Astrocyte of the cerebellum (primary cell): ENCODE measurements around the gene AOPEP.

ENCODE experiments used
- DNase-seq: peaks from one replicate; pipeline ENCODE4 v3.0.0-alpha.2; 2011; ENCODE audit warnings: low read depth
- H3K4me3 ChIP-seq: 2 replicates; pipeline ENCODE4 v1.5.1; 2011; ENCODE audit warnings: mild to moderate bottlenecking, low read depth, low read length, moderate library complexity
- CTCF ChIP-seq: IDR thresholded peaks from 2 replicates; pipeline ENCODE4 v1.5.1; 2012; ENCODE audit warnings: low read length, low read depth, moderate library complexity, mild to moderate bottlenecking; ENCODE audit errors: missing control alignments
- in situ Hi-C: cut with HindIII; loops from 2 replicates; pipeline ENCODE4 v1.10.0; 2017; ENCODE audit warnings: low sequenced_read_pairs

Gene AOPEP

DNA sequence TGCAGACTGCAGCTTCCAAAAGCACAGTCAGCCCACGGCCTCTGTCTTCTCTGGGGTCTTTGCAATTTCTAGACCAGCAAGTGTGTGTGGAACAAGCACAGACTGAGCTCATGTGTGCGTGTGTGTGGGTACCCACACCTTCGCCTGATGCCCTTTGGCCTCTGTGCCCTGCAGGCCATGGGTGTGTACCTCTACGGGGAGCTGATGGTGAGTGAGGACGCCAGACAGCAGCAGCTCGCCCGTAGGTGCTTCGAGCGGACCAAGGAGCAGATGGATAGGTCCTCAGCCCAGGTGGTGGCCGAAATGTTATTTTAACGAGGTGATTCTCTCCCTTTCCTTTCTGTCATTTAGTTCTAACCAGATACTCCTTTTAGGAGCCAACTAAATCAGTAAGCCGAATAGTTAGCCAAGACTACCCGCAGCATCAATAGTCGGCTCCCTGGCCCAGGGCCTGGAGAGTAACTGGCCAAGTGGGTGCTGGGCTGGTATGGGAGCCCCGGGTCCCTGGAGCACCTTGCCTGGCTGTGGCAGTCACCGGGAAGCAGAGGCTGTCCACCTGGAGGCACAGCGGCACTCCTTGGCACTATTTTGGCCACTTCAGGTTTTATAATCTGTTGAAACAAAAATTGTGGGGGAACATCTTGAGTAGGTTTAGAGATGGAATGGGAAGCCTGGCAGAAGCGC is 356.0 kb downstream of the AOPEP start:
- in situ Hi-C loops: no loop called here
- no peak for DNase-seq
- TF ChIP-seq CTCF: no peak
- no peak overlapping the region for H3K4me3 ChIP-seq

- TF ChIP-seq CTCF: no peak
- no peak for DNase-seq
- no peak overlapping the region for H3K4me3 ChIP-seq
- in situ Hi-C loops: no loop called here
Measured at GRCh38 chr9:95083086-95083768, 356.7 kb downstream of the AOPEP start.

DNA sequence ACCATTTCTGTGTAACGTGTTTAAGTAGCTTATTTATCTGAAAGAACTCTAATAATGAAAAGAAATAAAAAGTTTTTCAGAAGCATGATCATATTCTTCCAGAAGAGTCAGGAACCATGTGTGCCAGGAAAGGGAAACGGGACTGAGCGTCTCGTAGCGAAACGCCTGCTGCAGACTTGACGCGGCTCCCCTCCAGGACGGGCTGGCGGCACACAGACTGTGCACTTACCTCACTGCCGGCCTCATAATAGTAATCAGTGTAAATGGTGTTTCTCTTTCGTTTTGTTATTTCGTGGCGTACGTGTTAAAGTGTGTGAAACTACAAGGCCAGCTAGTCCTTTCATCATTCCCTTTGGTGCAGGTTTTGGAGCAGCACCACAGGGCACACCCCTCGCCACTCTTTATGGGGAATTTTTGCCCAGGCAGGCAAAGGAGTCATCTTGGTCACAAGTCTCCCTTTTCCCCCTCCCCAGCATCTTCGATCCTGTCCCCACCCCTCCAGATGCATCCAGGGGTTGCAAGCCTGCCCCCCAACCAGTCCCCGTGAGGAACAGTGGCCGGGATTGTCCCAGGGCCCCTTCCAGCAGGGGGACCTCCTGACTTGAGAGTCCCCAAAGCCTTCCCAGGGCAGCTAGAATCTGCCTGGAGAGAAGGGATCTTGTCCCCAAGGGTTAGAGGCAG is 357.9 kb downstream of the AOPEP start:
- TF ChIP-seq CTCF: no peak
- no peak for DNase-seq
- H3K4me3 ChIP-seq: no peak overlapping the region
- in situ Hi-C loops: no loop called here

DNA sequence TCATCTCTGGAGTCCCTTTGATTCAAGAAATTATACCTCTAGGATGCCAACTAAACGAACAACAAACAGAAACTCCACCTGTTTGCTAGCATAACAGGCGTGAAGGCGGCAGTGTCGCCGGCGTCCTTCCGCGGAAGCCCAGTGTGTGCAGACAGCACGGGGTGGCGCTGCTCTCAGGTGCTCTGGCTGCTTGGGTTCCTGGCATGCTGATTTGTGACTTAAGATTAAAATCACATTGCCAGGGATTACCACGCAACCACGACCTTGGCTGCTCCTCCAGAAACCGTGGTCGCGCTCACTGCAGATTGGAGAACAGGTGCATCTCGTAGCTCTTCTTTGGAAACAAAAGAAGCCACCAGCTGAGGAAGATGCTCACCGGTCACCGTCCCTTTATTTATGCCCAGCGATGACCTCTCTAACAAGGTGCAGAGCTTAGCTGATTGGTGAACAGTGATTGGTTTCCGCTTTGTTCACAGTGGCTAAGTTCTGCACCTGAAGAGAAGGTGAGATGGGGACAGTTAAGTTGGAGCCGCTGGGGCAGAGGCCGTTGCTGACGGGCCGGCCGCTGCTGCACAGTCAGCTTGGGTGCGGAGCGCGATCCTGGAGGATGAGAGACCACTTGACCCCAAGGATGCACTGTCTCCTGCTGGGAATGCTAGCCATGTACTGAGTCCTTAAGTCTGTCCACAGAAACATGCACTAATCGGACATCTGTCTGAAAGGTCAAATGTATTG is 358.7 kb downstream of the AOPEP start:
- no peak for TF ChIP-seq CTCF
- H3K4me3 ChIP-seq: no peak overlapping the region
- in situ Hi-C loops: no loop called here
- no peak for DNase-seq

- TF ChIP-seq CTCF: no peak
- in situ Hi-C loops: no loop called here
- no peak overlapping the region for H3K4me3 ChIP-seq
Measured at GRCh38 chr9:95085861-95086563, 359.5 kb downstream of the AOPEP start.

DNA sequence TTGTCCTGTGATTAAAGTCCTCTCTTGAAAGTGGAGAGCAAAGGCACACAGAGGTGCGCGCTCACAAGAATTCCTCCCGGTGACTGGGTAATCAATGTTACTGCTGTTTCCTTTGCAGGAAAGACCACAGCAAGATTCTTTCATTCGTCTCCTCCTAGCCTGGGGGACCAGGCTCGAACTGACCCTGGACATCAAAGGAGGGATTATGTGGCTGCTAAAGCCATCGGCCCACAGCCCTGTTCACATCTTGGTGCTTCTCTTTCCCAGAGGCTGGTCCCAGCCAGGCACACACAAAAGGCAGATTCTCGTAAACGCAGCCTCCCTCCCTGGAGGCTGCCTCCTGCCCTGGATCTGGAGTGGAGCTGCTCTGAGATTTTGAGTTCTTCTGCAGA is 360.1 kb downstream of the AOPEP start:
- TF ChIP-seq CTCF: no peak
- DNase-seq: no peak
- no peak overlapping the region for H3K4me3 ChIP-seq
- in situ Hi-C loops: no loop called here

More at GRCh38 chr9:95085861-95086563, 359.5 kb downstream of the AOPEP start:
- DNase-seq: no peak
